HUES6 (cell line): ENCODE results near the gene NPC1.

Experiments
- H3K27ac ChIP-seq: 2 replicates; pipeline ENCODE4 v1.7.0; 2013; ENCODE audit warnings: low read depth, mild to moderate bottlenecking, low read length, inconsistent platforms
- H3K27me3 ChIP-seq: 2 replicates; pipeline ENCODE4 v1.6.1; 2013; ENCODE audit warnings: low read length; ENCODE audit not compliant: control insufficient read depth, insufficient read depth
- H3K36me3 ChIP-seq: 2 replicates; pipeline ENCODE4 v1.6.1; 2013; ENCODE audit warnings: low read length; ENCODE audit not compliant: control insufficient read depth, insufficient read depth
- H3K4me1 ChIP-seq: 2 replicates; pipeline ENCODE4 v1.6.1; 2013; ENCODE audit warnings: low read length; ENCODE audit not compliant: control insufficient read depth, insufficient read depth
- H3K4me3 ChIP-seq: 2 replicates; pipeline ENCODE4 v1.5.1; 2013; ENCODE audit warnings: low read depth, low read length
- H3K9ac ChIP-seq: one replicate; pipeline ENCODE4 v1.6.1; 2013; ENCODE audit warnings: mild to moderate bottlenecking, low read length
- H3K9me3 ChIP-seq: 2 replicates; pipeline ENCODE4 v1.6.1; 2013; ENCODE audit warnings: low read depth, low read length; ENCODE audit not compliant: control insufficient read depth, insufficient read depth

Gene NPC1

GRCh38 chr18:23534276-23534675 is 52.0 kb downstream of the NPC1 start:
- Histone ChIP-seq H3K9me3 (no peaks in the 10 kb centered on the region), H3K4me3 (no peak overlapping the region), H3K36me3 (peaks cover 100% of the 10 kb centered on the region), H3K9ac (no peak overlapping the region), H3K27ac (no peak overlapping the region), H3K27me3 (no peaks in the 10 kb centered on the region), H3K4me1 (no peaks in the 10 kb centered on the region)

- Histone ChIP-seq H3K9me3 (no peaks in the 10 kb centered on the region), H3K27ac (no peak overlapping the region), H3K4me3 (no peak overlapping the region), H3K36me3 (peaks cover 100% of the 10 kb centered on the region), H3K27me3 (no peaks in the 10 kb centered on the region), H3K4me1 (no peaks in the 10 kb centered on the region), H3K9ac (no peak overlapping the region)
Measured at GRCh38 chr18:23532848-23533247, 53.5 kb downstream of the NPC1 start.

- Histone ChIP-seq H3K4me3 (no peak overlapping the region), H3K36me3 (peaks cover 98% of the 10 kb centered on the region), H3K9me3 (no peaks in the 10 kb centered on the region), H3K9ac (no peak overlapping the region), H3K27me3 (no peaks in the 10 kb centered on the region), H3K27ac (no peak overlapping the region), H3K4me1 (no peaks in the 10 kb centered on the region)
Measured at GRCh38 chr18:23531912-23532311, 54.4 kb downstream of the NPC1 start.

GRCh38 chr18:23530195-23530594 is 56.1 kb downstream of the NPC1 start:
- Histone ChIP-seq H3K27ac (no peak overlapping the region), H3K4me3 (no peak overlapping the region), H3K9ac (no peak overlapping the region), H3K36me3 (peaks cover 94% of the 10 kb centered on the region), H3K4me1 (no peaks in the 10 kb centered on the region), H3K27me3 (no peaks in the 10 kb centered on the region), H3K9me3 (no peaks in the 10 kb centered on the region)

- Histone ChIP-seq H3K9ac (no peak overlapping the region), H3K4me3 (no peak overlapping the region), H3K4me1 (no peaks in the 10 kb centered on the region), H3K27ac (0 out of 2 replicates have a peak overlapping the region, but pooled peaks have one; percentile 50), H3K36me3 (peaks cover 90% of the 10 kb centered on the region), H3K27me3 (no peaks in the 10 kb centered on the region), H3K9me3 (no peaks in the 10 kb centered on the region)
Measured at GRCh38 chr18:23529604-23530003, 56.7 kb downstream of the NPC1 start.

- H3K27ac ChIP-seq, result 0 out of 2 replicates have a peak overlapping the region, but pooled peaks have one; percentile 50
- no peak overlapping the region for H3K9ac ChIP-seq
- no peaks in the 10 kb centered on the region for H3K9me3 ChIP-seq
Measured at GRCh38 chr18:23528580-23529472, 57.5 kb downstream of the NPC1 start.

GRCh38 chr18:23526501-23527063 is 59.7 kb downstream of the NPC1 start:
- no peak overlapping the region for H3K27ac ChIP-seq
- no peaks in the 10 kb centered on the region for H3K4me1 ChIP-seq
- H3K9ac ChIP-seq, result no peak overlapping the region
- H3K36me3 ChIP-seq, result peaks cover 88% of the 10 kb centered on the region
- H3K27me3 ChIP-seq, result no peaks in the 10 kb centered on the region
- H3K9me3 ChIP-seq, result no peaks in the 10 kb centered on the region
- H3K4me3 ChIP-seq, result no peak overlapping the region

More at GRCh38 chr18:23528580-23529472, 57.5 kb downstream of the NPC1 start:
- Histone ChIP-seq H3K36me3 (peaks cover 90% of the 10 kb centered on the region), H3K4me3 (no peak overlapping the region), H3K4me1 (no peaks in the 10 kb centered on the region), H3K27me3 (no peaks in the 10 kb centered on the region)

- H3K27ac ChIP-seq, result no peak overlapping the region
Measured at GRCh38 chr18:23524213-23524707, 62.0 kb downstream of the NPC1 start.

GRCh38 chr18:23523429-23524212 is 62.7 kb downstream of the NPC1 start:
- no peaks in the 10 kb centered on the region for H3K9me3 ChIP-seq
- peaks cover 85% of the 10 kb centered on the region for H3K36me3 ChIP-seq
- no peak overlapping the region for H3K4me3 ChIP-seq
- H3K27ac ChIP-seq, result no peak overlapping the region
- no peaks in the 10 kb centered on the region for H3K27me3 ChIP-seq
- no peak overlapping the region for H3K9ac ChIP-seq
- H3K4me1 ChIP-seq, result 0 out of 2 replicates have a peak, but pooled peaks cover 3% of the 10 kb centered on the region

More at GRCh38 chr18:23524213-23524707, 62.0 kb downstream of the NPC1 start:
- peaks cover 85% of the 10 kb centered on the region for H3K36me3 ChIP-seq
- no peak overlapping the region for H3K4me3 ChIP-seq
- no peaks in the 10 kb centered on the region for H3K9me3 ChIP-seq
- no peaks in the 10 kb centered on the region for H3K27me3 ChIP-seq
- H3K9ac ChIP-seq, result no peak overlapping the region
- 0 out of 2 replicates have a peak, but pooled peaks cover 3% of the 10 kb centered on the region for H3K4me1 ChIP-seq

- no peak overlapping the region for H3K27ac ChIP-seq
- no peaks in the 10 kb centered on the region for H3K9me3 ChIP-seq
- no peaks in the 10 kb centered on the region for H3K27me3 ChIP-seq
- H3K4me1 ChIP-seq, result 0 out of 2 replicates have a peak, but pooled peaks cover 3% of the 10 kb centered on the region
- H3K36me3 ChIP-seq, result peaks cover 83% of the 10 kb centered on the region
- no peak overlapping the region for H3K9ac ChIP-seq
- H3K4me3 ChIP-seq, result no peak overlapping the region
Measured at GRCh38 chr18:23521907-23522306, 64.4 kb downstream of the NPC1 start.
